Smooth muscle cell (in vitro differentiated cells): ENCODE measurements around the gene PPHLN1. TPM values are rescaled to one million over a fixed set of nuclear protein-coding genes. Genes with fewer than 3 reads are reported as not detected.
A peak's percentile ranks its signal among the peaks of the same experiment; 100 is the strongest.
"Not testable (repeated sequence)": the region's sequence is repeated elsewhere in the genome, so short reads cannot be mapped to it uniquely, and the experiment has no call there.

Source experiments
- DNase-seq: peaks from one replicate; lab custom pipeline; 2025; ENCODE audit not compliant: unreplicated experiment; lab: John Stamatoyannopoulos, UW
- H2AFZ ChIP-seq: fragments of 200-600 bp; sonication (generic); 2 replicates; pipeline ENCODE4 v1.6.0; 2016; ENCODE audit warnings: antibody characterized with exemption, low read depth, mild to moderate bottlenecking
- H3F3A ChIP-seq: fragments of 200-600 bp; sonication (generic); 2 replicates; pipeline ENCODE4 v1.6.0; 2017; ENCODE audit warnings: antibody characterized with exemption, low read depth
- H3K27ac ChIP-seq: fragments of 200-600 bp; sonication (generic); 2 replicates; pipeline ENCODE4 v1.5.1; 2016; ENCODE audit warnings: low read depth, mild to moderate bottlenecking
- H3K27me3 ChIP-seq: fragments of 200-600 bp; sonication (generic); 2 replicates; pipeline ENCODE4 v1.6.1; 2016; ENCODE audit warnings: low read depth, mild to moderate bottlenecking
- H3K36me3 ChIP-seq: fragments of 200-600 bp; sonication (generic); 2 replicates; pipeline ENCODE4 v1.5.1; 2016; ENCODE audit warnings: low read depth
- H3K4me1 ChIP-seq: fragments of 200-600 bp; sonication (generic); 2 replicates; pipeline ENCODE4 v1.5.1; 2016; ENCODE audit warnings: low read depth
- H3K4me2 ChIP-seq: fragments of 200-600 bp; sonication (generic); 2 replicates; pipeline ENCODE4 v1.6.0; 2016; ENCODE audit warnings: mild to moderate bottlenecking
- H3K4me3 ChIP-seq: fragments of 200-600 bp; sonication (generic); 2 replicates; pipeline ENCODE4 v1.5.1; 2016; ENCODE audit warnings: mild to moderate bottlenecking
- H3K79me2 ChIP-seq: fragments of 200-600 bp; sonication (generic); 2 replicates; pipeline ENCODE4 v1.6.0; 2016; ENCODE audit warnings: low read depth, mild to moderate bottlenecking
- H3K9ac ChIP-seq: fragments of 200-600 bp; sonication (generic); 2 replicates; pipeline ENCODE4 v1.6.0; 2016; ENCODE audit warnings: low read depth
- H3K9me3 ChIP-seq: fragments of 200-600 bp; sonication (generic); replicated peaks from 2 replicates; pipeline ENCODE4 v1.5.1; 2016; ENCODE audit warnings: low read depth
- H4K20me1 ChIP-seq: fragments of 200-600 bp; sonication (generic); 2 replicates; pipeline ENCODE4 v1.6.0; 2016; ENCODE audit warnings: low read depth
- WGBS: methylation state at CpG from one replicate; pipeline ENCODE4 v1.1.7; 2016; ENCODE audit warnings: low lambda C conversion rate; 5-methylcytosine and 5-hydroxymethylcytosine counted together
- polyA plus RNA-seq: library from polyadenylated mRNA; unstranded; fragments of >200 nt; fragmentation: Nextera tagmentation; extraction: Ambion mirVana; gene quantifications from 2 replicates; pipeline ENCODE4 v1.2.1, GENCODE V29; 2016
- total RNA-seq: library from RNA; depleted of rRNA; stranded (reverse); fragments of >200 nt; gene quantifications from 2 replicates; pipeline ENCODE4 v1.2.3, GENCODE V29; 2014
- TF ChIP-seq, protein P1 (sequence below): fragments of 200-600 bp; sonication (generic); IDR thresholded peaks from 2 replicates; pipeline ENCODE4 v1.5.1; 2017; ENCODE audit warnings: borderline replicate concordance, mild to moderate bottlenecking, antibody characterized with exemption; ENCODE audit not compliant: insufficient read depth, poor library complexity, severe bottlenecking

The PPHLN1 gene
- total and polyA plus RNA-seq, 2 experiments from 2014 or later: 49.2 to 59.6 TPM

DNA sequence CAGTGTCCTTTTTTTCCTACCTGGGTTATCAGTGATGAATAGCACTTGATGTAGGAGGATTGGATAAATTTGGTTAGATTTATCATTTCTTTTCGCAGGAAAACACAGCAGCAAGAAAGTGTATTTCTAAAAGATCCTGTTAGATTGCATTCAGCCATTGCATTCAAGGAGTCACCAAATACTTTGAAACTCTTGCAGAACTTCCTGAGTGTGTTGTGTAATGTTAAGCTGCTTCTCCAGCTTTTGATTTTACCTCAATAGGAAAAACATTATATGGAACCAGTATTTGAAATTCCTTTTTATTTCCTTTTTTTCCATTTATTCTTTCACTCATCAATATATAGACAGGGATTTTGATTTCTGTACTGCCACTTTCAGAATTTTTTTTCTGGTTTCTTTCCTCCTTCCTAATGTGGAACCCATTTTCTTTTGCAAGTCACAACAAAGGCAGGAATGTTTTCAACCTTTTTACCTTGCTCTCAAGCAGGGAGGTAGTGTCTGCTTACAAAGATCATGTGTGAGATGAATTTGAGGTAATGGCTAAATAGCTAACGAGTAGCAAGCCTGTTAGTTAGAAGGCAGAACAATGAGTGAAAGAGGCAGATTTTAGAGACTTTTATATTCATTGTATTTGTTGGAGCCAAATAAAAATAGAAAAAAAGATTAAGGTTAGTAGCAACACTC is 56.2 kb downstream of the PPHLN1 start:
- WGBS: 80% methylated on average over 2 of the region's 2 CpGs
- Histone ChIP-seq H3K9ac (no peak overlapping the region), H3F3A (no peaks in the 10 kb centered on the region), H3K27ac (peak overlapping the region; percentile 18), H4K20me1 (peaks cover 17% of the 10 kb centered on the region), H3K4me1 (peaks cover 8% of the 10 kb centered on the region), H3K36me3 (no peaks in the 10 kb centered on the region), H3K4me3 (no peak overlapping the region), H3K79me2 (no peaks in the 10 kb centered on the region), H3K4me2 (no peak overlapping the region), H2AFZ (no peak overlapping the region), H3K9me3 (no peaks in the 10 kb centered on the region), H3K27me3 (no peaks in the 10 kb centered on the region)
- TF ChIP-seq, protein P1, sequence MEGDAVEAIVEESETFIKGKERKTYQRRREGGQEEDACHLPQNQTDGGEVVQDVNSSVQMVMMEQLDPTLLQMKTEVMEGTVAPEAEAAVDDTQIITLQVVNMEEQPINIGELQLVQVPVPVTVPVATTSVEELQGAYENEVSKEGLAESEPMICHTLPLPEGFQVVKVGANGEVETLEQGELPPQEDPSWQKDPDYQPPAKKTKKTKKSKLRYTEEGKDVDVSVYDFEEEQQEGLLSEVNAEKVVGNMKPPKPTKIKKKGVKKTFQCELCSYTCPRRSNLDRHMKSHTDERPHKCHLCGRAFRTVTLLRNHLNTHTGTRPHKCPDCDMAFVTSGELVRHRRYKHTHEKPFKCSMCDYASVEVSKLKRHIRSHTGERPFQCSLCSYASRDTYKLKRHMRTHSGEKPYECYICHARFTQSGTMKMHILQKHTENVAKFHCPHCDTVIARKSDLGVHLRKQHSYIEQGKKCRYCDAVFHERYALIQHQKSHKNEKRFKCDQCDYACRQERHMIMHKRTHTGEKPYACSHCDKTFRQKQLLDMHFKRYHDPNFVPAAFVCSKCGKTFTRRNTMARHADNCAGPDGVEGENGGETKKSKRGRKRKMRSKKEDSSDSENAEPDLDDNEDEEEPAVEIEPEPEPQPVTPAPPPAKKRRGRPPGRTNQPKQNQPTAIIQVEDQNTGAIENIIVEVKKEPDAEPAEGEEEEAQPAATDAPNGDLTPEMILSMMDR: no peak
- no peak for DNase-seq

DNA sequence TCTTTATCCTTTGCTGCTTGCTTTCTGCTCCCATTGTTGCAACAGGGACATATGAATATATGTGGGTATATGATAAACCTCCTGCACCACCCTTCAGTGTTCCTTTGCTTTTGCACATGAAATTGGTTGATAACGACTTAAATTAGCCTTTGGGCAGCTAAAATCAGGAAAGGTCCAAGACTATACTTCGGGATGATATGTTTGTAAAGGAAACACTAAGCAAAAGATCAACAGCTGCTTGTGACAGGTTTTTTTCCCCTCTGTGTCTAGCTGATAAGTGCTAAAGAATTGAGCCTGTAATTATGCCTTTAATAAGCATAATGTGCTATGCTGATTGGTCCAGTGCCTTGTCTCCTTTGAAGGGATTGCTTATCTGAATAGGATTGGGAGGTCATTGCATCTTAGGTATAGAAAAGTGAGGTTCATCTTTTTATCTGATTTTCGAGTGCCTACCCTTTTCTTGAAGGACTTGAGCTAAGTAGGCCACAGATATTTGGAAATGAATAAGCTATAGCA is 59.4 kb downstream of the PPHLN1 start:
- no peak for DNase-seq
- no peak overlapping the region for H3K4me2 ChIP-seq
- no peak overlapping the region for H3K4me3 ChIP-seq
- no peak overlapping the region for H3K27ac ChIP-seq
- no peaks in the 10 kb centered on the region for H3K9me3 ChIP-seq
- H3K79me2 ChIP-seq: no peaks in the 10 kb centered on the region
- H3K27me3 ChIP-seq: no peaks in the 10 kb centered on the region
- peaks cover 8% of the 10 kb centered on the region for H3K4me1 ChIP-seq
- peaks cover 23% of the 10 kb centered on the region for H4K20me1 ChIP-seq
- H3K9ac ChIP-seq: no peak overlapping the region
- no peaks in the 10 kb centered on the region for H3F3A ChIP-seq
- TF ChIP-seq, protein P1: no peak
- H2AFZ ChIP-seq: no peak overlapping the region
- peaks cover 9% of the 10 kb centered on the region for H3K36me3 ChIP-seq
- WGBS: 93% methylated on average over 3 of the region's 3 CpGs

DNA sequence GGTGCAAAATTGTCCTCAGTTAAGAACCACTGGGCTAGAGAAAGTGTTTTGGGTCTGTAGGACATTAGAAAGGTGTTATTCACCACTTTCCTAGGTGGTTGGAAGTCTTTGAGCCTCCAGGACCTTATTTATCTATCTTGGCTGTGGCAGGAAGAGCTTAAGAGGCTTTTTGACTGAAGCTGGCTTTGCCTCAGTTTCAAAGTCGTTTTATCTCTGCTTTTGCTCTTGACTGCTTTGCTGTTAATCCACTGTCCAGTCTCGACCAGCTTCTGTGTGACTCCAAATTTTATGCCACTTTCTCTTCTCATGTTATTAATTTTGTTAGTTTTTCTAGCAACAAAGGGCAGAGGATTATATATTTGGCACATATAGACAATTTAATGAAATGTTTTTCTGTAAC is 60.3 kb downstream of the PPHLN1 start:
- no peaks in the 10 kb centered on the region for H3F3A ChIP-seq
- H3K4me3 ChIP-seq: no peak overlapping the region
- no peak overlapping the region for H3K27ac ChIP-seq
- H3K9ac ChIP-seq: no peak overlapping the region
- no peak overlapping the region for H2AFZ ChIP-seq
- peaks cover 23% of the 10 kb centered on the region for H4K20me1 ChIP-seq
- WGBS: 20% methylated on average over 2 of the region's 2 CpGs
- no peaks in the 10 kb centered on the region for H3K27me3 ChIP-seq
- H3K9me3 ChIP-seq: no peaks in the 10 kb centered on the region
- H3K4me1 ChIP-seq: peaks cover 8% of the 10 kb centered on the region
- H3K36me3 ChIP-seq: peaks cover 9% of the 10 kb centered on the region
- H3K79me2 ChIP-seq: no peaks in the 10 kb centered on the region
- DNase-seq: no peak
- TF ChIP-seq, protein P1: no peak
- H3K4me2 ChIP-seq: peak overlapping the region; percentile 57

DNA sequence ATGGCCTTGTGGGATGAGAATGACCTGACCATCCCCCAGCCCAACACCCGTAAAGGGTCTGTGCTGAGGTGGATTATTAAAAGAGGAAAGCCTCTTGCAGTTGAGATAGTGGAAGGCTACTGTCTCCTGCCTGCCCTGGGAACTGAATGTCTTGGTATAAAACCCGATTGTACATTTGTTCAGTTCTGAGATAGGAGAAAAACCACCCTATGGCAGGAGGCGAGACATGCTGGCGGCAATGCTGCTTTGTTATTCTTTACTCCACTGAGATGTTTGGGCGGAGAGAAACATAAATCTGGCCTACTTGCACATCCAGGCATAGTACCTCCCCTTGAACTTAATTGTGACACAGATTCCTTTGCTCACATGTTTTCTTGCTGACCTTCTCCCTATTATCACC is 62.1 kb downstream of the PPHLN1 start:
- not testable (repeated sequence) for H3K27ac ChIP-seq, H3F3A ChIP-seq, H3K79me2 ChIP-seq, H3K4me2 ChIP-seq, H3K27me3 ChIP-seq, H3K36me3 ChIP-seq, DNase-seq, H3K9ac ChIP-seq, H3K4me1 ChIP-seq, H2AFZ ChIP-seq, H3K4me3 ChIP-seq, H3K9me3 ChIP-seq
- peaks cover 23% of the 10 kb centered on the region for H4K20me1 ChIP-seq
- WGBS: 86% methylated on average over 5 of the region's 5 CpGs
